CD4-positive, alpha-beta T cell treated with Interleukin-4 for 1 hour (primary cell): ENCODE results near the gene FAT4.

ENCODE experiments used
- DNase-seq, 2 donors: peaks; one replicate each; pipeline ENCODE4 v3.0.0-alpha.2; 2020 to 2022

The FAT4 gene, protein sequence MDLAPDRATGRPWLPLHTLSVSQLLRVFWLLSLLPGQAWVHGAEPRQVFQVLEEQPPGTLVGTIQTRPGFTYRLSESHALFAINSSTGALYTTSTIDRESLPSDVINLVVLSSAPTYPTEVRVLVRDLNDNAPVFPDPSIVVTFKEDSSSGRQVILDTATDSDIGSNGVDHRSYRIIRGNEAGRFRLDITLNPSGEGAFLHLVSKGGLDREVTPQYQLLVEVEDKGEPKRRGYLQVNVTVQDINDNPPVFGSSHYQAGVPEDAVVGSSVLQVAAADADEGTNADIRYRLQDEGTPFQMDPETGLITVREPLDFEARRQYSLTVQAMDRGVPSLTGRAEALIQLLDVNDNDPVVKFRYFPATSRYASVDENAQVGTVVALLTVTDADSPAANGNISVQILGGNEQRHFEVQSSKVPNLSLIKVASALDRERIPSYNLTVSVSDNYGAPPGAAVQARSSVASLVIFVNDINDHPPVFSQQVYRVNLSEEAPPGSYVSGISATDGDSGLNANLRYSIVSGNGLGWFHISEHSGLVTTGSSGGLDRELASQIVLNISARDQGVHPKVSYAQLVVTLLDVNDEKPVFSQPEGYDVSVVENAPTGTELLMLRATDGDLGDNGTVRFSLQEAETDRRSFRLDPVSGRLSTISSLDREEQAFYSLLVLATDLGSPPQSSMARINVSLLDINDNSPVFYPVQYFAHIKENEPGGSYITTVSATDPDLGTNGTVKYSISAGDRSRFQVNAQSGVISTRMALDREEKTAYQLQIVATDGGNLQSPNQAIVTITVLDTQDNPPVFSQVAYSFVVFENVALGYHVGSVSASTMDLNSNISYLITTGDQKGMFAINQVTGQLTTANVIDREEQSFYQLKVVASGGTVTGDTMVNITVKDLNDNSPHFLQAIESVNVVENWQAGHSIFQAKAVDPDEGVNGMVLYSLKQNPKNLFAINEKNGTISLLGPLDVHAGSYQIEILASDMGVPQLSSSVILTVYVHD (N-terminal part only)

DNA sequence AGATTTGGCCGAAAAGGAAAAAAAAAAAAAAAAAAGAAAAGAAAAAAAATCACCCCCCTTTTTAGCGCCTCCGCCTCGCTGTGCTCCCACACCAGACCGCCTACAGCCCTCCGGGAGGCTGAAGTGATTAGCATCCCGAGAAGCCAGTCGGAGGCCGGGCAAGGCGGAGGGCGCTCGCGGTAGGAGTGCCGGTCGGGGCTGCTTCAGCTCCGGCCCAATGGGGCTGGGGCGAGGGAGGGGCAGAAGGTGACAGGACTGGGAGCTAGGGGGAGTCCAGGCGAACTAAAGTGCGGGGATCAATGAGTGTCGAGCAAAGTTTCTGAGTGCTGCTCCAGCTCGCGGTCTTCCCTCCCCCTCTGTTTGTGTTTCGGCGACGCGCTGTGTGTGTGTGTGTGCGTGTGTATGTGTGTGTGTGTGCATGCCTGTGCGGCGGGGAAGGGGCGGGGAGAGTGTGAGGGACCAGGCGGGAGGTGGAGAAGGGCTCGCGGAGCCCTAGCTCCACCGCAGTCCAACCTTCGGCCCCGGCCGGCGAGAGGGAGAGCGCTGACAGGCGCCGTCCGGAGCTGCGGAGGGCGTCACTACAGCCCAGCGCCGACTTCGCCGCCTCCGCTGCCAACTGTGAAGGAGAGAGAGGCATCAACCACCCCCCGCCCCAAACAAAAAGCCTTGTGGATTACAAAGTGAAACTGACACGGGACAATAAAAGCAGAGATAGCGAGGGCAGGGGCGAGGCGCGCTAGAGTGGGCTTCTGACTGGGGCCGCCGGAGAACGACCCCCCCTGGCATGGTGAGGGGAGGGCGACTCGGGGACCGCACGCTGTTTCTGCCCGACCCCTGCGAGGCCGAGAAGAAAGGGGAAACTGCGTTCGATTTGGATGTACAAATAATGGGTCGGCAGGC is at the start of gene FAT4:
FAT4 (plus strand) TSS at position 280 of the 900 bp plus-strand sequence. CDS start 1,457 bp downstream, outside the sequence.
- peak; percentile 28 to 40 for DNase-seq

DNA sequence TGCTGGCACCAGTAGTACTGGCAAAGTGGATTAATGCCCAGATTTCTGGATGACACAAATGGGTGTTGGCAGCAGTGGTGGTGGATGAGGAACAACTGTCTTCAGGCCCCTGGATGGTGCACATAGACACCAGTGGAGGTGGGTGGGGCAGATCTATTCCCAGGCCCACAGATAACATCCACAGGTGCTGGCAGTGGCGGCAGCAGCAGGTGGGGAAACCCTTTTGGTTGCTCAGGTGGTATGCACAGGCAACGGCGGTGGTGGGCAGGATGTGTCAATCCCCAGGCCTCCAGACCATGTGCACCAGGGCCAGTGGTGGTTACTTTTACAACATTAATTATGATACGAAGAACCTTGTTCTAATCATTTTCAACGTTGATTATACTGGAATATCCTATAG is 48.9 kb upstream of the FAT4 start:
- no peak for DNase-seq

DNA sequence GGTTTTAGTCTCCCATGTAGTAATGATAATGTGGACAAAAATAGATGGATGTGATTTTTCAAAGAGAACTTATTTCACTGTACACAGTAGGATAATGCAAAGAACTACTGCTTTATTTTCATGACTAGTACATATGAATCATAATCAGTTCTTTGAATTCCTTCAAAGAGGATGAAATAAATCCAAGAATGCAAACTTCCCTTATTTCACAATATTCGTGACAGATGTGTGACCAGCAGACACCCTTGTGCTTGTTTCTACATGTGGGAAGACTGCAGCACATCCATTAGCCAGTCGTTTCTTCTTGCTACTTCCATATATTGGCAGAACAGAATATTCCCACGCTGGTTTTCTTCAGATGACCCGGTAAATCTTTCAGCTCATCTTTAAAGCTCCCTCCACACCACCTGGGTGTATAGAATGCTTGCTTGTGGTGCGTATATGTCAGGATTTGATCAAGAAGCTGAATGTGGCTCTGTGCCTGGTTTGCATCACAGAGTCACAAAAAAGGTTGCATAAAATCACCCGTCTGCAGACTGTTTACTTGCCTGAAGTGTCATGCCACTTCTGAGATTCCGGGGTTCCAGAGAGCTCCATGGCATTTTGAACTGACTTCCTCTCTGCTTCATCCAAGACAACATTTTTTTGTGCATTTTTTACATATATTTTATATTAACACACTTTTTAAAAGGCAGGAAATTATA is 47.7 kb upstream of the FAT4 start:
- DNase-seq, result no peak

DNA sequence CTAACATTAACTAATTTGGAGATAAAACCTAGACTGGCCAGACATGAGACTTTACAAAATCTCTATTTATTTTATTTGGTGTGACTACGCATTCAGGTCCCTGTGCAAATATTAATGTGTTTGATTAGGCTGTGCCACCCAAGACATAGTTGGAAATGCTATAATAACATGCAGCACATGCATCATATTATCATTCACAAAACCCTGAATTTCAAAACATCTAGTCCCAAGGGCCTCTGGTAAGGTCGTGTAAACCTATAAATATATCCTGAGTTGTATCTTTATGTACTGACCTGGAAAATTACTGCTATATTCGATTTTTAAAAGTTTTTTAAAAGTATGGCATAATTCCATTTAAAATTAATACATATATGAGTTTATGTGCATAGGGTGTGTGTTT is 47.1 kb upstream of the FAT4 start:
- DNase-seq, result no peak

DNA sequence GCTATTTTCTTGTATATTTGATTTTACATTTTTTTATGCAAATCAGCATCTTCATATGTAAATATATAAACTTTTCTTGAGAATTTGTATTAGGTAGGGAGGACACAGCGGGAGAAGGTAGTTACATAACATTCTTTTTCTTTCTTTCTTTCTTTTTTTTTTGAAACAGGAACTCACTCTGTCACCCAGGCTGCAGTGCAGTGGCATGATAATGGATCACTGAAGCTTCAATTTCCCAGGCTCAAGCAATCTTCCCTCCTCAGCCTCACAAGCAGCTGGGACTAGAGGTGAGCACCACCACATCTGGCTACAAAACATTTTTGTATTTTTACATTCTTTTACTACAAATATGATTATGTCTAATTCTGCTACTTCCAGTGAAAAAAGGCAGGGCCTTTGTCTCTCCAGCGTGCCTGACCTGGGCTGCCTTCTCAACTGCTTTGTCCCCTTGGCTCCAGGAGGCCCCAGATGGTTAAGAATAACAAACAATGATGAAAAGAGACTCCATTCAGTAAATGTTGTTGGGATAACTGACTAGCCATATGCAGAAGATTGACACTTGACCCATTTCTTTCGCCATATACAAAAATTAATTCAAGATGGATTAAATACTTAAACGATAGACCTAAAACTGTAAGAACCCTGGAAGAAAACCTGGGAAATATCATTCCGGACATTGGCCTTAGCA is 46.5 kb upstream of the FAT4 start:
- no peak for DNase-seq

DNA sequence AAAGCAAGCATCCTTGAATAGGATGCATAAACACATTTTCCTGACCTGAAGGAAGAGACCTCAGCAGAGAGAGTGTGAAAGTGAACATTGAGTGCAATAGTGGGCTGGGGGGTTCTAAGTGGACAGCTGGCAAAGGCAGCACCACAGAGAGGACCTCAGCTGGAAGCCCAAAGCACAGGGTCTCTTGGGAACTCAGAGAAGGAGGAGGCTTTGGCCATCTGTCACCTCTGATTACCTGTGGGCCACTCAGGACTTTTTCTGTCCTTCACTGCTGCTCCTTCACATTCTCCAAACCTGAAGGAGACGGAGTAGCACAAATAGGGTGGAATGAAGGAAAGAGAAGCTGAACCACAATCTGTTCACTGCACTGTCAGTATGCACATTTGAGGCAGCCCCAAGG is 37.9 kb upstream of the FAT4 start:
- no peak for DNase-seq

DNA sequence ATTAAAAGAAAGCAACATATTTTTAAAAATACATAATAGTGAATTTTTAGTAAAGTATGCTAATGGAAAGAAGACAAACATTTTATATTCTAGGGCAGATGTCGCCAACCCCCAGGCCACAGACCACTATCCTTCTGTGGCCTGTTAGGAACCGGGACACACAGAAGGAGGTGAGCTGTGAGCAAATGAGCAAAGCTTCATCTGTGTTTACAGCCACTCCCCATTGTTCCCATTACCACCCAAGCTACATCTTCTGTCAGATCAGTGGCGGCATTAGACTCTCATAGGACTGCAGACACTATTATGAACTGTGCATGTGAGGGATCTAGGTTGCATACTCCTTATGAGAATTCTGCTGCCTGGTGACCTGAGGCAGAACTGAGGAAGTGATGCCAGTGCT is 37.0 kb upstream of the FAT4 start:
- DNase-seq, result no peak

DNA sequence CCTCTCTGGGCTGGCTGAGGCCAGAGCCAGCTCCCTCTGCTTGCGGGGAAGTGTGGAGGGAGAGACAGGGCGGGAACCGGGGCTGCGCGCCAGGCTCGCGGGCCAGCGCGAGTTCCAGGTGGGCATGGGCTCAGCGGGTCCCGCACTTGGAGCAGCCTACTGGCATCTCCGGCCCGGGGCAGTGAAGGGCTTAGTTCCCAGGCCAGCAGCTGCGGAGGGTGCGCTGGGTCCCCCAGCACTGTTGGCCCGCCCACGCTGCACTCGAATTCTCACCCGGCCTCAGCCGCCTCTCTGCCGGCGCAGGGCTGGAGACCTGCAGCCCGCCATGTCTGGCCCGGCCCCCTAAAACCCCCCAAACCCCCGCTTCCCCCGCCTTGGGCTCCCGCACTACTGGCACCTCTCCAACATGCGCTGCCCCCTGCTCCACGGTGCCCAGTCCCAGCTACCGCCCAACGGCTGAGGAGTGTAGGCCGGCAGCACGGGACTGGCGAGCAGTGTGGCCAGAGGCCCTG is 33.8 kb upstream of the FAT4 start:
- DNase-seq, result no peak

DNA sequence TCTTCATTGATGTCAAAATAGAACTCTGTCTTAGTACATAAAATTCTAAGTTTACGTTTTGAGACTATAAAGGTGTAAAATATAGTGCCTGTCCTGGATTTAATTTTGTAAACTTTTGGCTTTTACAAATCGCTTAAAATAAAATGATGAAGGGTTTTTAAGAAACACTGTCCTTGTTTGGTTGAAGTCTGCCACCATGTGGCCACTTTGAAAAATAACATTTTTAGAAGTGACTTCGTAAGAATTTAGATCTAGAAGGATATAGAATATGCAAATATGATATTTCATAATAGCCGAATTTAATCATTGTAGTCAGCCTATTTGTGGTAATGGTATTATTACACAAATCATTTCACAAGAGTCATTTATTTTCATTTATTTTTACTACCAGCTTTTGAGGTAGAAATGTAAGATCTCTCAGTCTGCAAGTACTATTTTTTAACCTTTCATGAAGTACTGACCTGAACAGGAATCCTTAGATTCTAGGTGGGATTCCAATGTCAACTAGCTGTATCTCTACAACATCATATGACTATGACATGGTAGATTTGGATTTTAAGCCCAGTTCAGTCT is 31.0 kb upstream of the FAT4 start:
- no peak for DNase-seq

DNA sequence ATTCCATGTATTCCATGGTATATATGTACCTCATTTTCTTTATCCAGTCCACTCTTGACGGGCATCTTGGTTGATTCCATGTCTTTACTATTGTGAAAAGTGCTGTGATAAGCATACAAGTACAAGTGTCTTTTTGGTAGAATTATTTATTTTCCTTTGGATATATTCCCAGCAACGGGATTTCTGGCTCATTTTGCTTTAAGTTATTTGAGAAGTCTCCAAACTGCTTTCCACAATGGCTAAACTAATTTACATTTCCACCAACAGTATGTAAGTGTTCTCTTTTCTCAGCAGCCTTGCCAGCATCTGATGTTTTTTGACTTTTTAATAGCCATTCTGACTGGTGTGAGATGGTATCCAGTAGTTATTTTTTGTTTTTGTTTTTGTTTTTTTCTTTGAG is 17.6 kb upstream of the FAT4 start:
- DNase-seq, result no peak

DNA sequence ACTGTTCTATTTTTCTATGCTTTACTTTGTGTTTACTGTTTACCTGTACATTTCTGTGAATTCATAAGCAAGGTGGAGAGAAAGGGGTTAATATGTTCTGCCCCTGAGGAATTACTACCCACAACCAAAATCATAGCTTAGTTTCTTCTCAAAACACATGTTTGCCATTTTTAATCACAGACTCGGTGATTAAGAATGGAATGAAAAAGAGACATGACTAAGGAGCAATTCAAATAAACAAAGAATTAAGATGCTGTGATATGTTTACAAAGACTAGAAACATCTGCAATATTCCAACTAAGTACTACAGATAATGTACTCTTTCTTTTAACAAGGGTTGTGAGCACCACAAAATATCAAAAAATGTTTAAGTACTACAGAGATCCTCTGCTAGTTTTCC is 11.7 kb upstream of the FAT4 start:
- DNase-seq, result no peak

DNA sequence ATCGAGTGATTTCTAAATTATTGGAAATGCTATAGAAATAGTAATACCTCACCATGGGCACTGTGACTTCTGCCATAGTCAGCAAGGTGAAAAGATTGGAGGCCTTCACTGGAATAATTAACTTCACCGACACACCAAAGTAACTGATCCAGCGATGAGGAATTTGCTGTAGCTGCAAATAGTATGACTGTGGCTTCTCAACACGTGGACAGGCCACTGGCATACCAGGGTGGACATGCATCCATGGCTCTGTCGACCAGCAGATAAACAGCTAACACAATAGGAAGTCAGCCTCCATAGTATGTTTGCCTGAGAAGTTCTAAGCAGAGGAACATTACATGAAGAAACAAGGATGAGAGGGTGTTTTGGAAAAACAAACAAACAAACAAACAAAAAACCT is 10.9 kb upstream of the FAT4 start:
- DNase-seq, result no peak

DNA sequence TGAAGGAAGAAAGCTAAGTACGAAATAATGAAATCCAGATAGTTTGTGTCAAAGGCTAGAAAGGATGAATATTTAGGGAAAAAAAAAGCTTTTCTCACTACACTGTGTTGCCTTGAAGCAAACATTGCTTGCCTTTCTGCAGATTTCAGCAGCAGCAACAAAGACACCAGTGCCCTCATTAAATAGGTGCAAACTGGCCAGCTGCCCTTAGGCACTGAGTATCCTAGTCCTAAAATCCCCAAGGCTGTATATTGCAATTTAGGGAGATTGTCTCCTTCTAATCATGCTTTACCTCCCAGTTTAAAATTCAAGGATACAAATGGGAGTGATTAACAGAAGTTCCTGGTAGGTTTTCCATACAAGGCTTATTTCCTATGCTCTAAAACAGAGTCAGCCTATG is 8.6 kb upstream of the FAT4 start:
- no peak for DNase-seq

DNA sequence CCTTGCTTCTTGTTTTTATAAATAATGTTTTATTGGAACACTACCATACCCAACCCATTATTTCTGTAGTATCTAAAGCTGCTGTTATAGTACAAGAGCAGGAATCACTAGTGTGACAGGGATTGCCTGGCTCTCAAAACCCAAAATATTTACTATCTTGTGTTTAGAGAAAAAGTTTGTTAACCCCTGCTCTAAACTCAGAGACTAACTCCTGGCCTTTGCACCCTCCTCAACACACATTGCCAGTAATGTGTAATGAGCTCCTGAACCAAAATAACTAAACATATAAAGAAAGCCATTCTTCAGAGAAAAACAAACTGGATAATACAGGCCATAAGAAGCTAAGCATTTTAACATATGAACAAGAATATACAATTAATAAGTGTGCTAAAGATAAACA is 8.2 kb upstream of the FAT4 start:
- DNase-seq, result no peak

DNA sequence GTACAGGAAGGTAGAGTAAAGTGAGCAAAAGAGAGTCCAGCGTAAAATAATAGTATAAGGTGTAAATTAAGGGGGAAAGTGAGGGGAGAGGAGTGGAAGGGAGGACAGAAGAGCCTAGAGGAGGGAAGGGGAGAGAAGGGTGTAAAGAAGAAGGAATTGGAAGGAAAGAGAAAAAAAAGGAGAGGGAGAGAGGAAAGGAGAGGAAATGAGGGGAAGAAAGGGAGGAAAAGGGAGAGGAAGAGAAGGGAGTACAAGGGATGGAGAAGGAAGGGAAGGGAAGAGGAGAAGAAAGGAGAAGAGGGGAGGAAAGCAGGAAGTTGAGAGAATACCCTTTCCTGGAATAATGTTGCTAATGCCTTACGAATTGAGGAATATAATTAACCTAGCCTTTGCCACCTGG is 3.3 kb upstream of the FAT4 start:
- no peak for DNase-seq

DNA sequence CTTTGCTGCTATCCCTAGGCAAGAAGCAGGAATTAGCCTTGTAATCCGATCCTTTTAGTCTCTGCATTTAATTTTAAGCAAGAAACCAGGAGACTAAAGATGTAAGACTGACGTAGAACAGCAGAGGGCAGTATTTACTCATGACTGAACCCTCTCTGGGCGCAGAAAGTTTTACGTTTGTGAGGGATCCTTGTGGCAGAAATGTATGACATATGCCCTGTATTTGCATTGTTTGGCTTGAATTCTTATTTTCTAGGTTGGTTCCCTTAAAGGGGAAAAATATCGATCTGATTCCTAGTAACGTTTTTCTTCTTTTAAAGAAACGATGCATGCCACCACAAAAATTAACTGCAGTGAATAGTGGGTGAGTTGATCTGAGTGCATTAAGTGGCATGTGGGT is 1.3 kb upstream of the FAT4 start:
- DNase-seq, result peak in 1 of 2 donors; percentile 28

DNA sequence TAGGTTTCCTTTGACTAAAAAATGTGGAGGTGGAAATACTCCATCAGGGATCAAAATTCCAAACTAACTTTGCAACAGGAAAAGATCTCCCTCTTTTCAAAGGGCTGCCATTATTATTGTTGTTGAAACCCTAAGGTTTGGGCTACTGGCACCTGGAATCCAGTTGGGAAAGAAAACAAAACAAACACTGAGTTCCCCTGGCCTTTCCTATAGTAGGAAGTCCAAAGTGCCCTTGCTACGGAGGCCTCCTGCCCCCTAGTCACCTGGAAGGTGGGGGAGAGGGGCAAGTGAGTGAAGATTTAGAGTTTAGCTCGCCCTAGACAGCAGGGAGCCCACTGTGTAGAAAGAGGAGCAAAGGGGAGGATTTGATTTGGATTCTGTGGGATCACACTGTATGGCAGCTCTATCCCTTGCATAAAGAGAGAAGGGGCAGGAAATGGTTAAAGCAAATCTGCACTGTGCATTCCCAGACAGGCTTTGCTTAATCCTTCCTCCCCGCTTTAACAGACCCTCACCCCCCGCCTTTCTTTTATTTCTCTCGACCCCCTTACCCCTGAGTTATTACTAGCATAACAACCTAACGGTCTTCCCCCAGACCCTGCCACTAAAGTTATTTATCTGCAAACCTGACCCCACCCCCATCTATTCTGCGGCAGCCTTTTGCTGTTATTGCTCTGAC is 627 bp upstream of the FAT4 start:
- DNase-seq, result no peak

DNA sequence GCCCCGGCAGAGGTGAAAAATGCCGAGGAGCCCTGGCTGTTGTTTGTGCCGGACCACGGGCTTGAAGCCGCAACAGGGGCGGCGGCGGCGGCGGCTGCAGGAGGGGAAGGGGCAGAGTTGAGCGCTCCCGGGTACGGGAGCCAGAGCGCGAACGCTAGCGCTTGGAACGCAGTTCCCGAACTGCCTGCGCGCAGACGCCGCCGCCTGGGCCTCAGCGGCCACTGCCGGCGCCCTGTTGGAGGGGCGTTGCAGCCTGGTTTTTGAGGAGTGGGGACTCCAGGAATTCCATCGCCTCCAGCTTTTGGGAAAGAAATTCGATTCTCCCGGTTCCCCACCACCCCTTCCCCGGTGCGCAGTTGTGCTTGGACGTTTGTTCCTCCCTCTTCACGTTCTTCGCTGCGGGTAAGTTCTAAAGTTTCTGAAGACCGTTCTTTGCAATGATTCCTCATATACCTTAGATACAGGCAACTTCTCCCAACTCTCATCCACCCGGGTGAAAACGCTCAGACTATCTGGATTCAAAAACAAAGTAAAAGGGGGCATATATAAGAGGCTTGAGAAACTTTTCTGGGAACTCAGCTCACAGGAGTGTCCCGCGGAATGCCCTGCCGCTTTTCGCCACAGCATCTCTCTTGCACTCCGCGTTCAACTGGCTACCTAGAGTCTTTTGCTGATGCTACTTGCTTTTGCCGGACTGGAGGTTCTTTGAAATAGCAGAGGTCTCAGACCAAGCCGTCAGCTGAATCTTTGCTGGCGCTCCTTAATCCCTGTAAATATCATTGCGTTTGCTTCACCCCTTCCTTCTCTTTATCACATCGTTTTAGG is 1.0 kb downstream of the FAT4 start:
- DNase-seq, result no peak

DNA sequence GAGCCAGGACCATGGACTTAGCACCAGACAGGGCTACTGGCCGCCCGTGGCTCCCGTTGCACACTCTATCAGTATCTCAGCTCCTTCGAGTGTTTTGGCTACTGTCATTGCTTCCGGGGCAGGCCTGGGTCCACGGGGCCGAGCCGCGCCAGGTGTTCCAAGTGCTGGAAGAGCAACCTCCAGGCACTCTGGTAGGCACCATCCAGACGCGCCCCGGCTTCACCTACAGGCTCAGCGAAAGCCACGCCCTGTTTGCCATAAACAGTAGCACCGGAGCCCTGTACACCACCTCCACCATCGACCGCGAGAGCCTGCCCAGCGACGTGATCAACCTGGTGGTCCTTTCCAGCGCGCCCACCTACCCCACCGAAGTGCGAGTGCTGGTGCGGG is 1.6 kb downstream of the FAT4 start:
- no peak for DNase-seq
